Osteocyte (in vitro differentiated cells): ENCODE results near the gene CRYBB2. TPM values are rescaled to one million over a fixed set of nuclear protein-coding genes. Genes with fewer than 3 reads are reported as not detected.
"Not testable (repeated sequence)": the region's sequence is repeated elsewhere in the genome, so short reads cannot be mapped to it uniquely, and the experiment has no call there.

ENCODE experiments used
- DNase-seq: peaks from one replicate; pipeline ENCODE4 v3.0.0; 2021; ENCODE audit warnings: mixed read lengths; ENCODE audit not compliant: unreplicated experiment; ENCODE audit errors: extremely low spot score
- H3K27ac Mint-ChIP-seq: one replicate; pipeline ENCODE4 v1.8.0; 2021; ENCODE audit warnings: mild to moderate bottlenecking, mixed read lengths; ENCODE audit not compliant: unreplicated experiment
- H3K27me3 Mint-ChIP-seq: one replicate; pipeline ENCODE4 v1.8.0; 2021; ENCODE audit warnings: mixed read lengths; ENCODE audit not compliant: unreplicated experiment
- H3K36me3 Mint-ChIP-seq: one replicate; pipeline ENCODE4 v1.8.0; 2021; ENCODE audit warnings: mixed read lengths; ENCODE audit not compliant: unreplicated experiment
- H3K4me1 Mint-ChIP-seq: one replicate; pipeline ENCODE4 v1.8.0; 2021; ENCODE audit warnings: mixed read lengths; ENCODE audit not compliant: unreplicated experiment
- H3K4me3 Mint-ChIP-seq: one replicate; pipeline ENCODE4 v1.8.0; 2021; ENCODE audit warnings: mild to moderate bottlenecking, moderate library complexity, mixed read lengths; ENCODE audit not compliant: unreplicated experiment
- H3K9me3 Mint-ChIP-seq: one replicate; pipeline ENCODE4 v1.8.0; 2021; ENCODE audit warnings: mixed read lengths; ENCODE audit not compliant: unreplicated experiment
- total RNA-seq: library from RNA; stranded (reverse); gene quantifications from 2 replicates; pipeline ENCODE4 v1.2.1, GENCODE V29; 2021
- TF ChIP-seq, protein P1 (sequence below): fragments of 200-600 bp; sonication (generic); IDR thresholded peaks from 2 replicates; pipeline ENCODE4 v1.5.0; 2021; ENCODE audit warnings: antibody characterized with exemption, mild to moderate bottlenecking, moderate library complexity

Gene CRYBB2
- total RNA-seq, 1 donor from 2014 or later: not detected

DNA sequence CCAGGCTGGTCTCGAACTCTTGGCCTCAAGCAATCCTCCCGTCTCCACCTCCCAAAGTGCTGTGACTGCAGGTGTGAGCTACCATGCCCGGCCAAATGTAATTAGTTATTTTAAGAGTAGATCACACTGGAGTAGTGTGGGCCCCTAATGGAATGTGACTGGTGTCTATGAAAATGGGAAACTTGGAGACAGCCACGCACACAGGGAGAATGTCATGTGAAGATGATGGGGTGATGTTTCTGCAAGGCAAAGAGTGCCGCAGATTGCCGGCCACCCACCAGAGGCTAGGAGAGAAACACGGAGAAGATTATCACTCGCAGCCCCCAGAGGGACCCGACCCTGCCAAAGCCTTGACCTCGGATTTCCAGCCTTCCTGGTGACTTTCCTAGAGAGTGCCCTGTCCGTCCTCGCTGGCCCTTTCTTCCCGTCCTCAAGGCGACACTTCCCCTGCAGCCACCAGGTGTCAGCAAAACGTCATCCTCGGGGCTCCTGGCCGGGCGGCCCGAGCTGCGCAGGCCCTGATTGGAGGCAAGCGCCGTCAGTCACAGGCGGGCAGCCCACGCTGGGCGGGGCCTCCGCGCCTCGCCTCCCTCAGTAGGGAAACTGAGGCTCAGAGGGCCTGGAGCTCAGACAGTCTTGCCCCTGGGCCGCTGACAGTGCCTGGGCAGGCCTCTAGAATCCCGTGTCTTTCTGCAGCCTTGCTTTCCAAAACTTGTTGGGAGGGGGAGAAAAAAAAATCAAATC lies 16.3 kb downstream of the CRYBB2 start:
- Mint-ChIP-seq H3K27me3 (peaks cover 24% of the 10 kb centered on the region), H3K4me1 (peaks cover 4% of the 10 kb centered on the region), H3K9me3 (no peaks in the 10 kb centered on the region), H3K36me3 (no peaks in the 10 kb centered on the region), H3K4me3 (no peak overlapping the region), H3K27ac (no peak overlapping the region)
- TF ChIP-seq, protein P1, sequence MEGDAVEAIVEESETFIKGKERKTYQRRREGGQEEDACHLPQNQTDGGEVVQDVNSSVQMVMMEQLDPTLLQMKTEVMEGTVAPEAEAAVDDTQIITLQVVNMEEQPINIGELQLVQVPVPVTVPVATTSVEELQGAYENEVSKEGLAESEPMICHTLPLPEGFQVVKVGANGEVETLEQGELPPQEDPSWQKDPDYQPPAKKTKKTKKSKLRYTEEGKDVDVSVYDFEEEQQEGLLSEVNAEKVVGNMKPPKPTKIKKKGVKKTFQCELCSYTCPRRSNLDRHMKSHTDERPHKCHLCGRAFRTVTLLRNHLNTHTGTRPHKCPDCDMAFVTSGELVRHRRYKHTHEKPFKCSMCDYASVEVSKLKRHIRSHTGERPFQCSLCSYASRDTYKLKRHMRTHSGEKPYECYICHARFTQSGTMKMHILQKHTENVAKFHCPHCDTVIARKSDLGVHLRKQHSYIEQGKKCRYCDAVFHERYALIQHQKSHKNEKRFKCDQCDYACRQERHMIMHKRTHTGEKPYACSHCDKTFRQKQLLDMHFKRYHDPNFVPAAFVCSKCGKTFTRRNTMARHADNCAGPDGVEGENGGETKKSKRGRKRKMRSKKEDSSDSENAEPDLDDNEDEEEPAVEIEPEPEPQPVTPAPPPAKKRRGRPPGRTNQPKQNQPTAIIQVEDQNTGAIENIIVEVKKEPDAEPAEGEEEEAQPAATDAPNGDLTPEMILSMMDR: peak; percentile 71
- DNase-seq: peak; percentile 90

DNA sequence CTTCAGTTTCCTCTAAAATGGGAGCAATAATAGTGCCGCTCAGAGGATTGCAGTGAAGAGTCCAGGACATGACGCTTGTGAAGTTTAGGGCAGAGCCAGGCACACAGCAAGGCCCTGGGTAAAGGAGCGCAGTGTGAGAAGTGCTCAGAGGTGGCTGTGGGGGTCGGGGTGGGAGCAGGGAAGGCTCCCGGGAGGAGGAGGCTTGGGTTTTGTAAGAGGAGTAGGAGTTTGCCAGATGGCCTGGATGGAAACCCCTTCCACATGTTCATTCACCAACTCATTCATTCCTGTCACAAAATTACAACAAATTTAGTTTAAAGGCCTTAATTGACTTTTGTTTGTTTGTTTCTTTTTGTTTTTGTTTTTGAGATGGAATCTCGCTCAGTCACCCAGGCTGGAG lies 17.0 kb downstream of the CRYBB2 start:
- DNase-seq: no peak
- Mint-ChIP-seq H3K36me3 (no peaks in the 10 kb centered on the region), H3K4me1 (peaks cover 4% of the 10 kb centered on the region), H3K9me3 (no peaks in the 10 kb centered on the region), H3K27ac (no peak overlapping the region), H3K27me3 (peaks cover 29% of the 10 kb centered on the region), H3K4me3 (no peak overlapping the region)
- TF ChIP-seq, protein P1: no peak

DNA sequence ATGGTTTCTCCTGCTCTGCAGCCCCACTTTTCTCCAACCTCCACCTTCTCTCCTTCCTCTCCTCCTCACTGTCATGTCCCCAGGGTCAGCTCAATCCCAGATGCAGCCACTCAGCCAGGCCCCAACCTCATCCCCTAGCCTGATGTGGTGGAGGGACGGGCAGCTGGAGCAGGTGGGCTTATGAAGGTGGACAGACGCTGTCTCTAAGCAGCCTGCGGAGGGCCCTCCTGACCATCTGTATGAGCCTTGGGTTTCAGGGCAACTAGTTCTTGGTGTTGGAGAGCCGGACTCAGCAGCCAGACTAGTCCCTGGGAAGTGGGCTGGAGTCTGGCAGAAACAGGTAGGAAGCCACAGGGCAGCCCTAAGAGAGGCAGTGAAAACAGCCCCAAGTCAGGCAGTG lies 18.1 kb downstream of the CRYBB2 start:
- peaks cover 4% of the 10 kb centered on the region for H3K4me1 Mint-ChIP-seq
- H3K27me3 Mint-ChIP-seq: peaks cover 29% of the 10 kb centered on the region
- DNase-seq: no peak
- H3K4me3 Mint-ChIP-seq: no peak overlapping the region
- no peaks in the 10 kb centered on the region for H3K36me3 Mint-ChIP-seq
- H3K27ac Mint-ChIP-seq: no peak overlapping the region
- H3K9me3 Mint-ChIP-seq: no peaks in the 10 kb centered on the region
- TF ChIP-seq, protein P1: no peak

DNA sequence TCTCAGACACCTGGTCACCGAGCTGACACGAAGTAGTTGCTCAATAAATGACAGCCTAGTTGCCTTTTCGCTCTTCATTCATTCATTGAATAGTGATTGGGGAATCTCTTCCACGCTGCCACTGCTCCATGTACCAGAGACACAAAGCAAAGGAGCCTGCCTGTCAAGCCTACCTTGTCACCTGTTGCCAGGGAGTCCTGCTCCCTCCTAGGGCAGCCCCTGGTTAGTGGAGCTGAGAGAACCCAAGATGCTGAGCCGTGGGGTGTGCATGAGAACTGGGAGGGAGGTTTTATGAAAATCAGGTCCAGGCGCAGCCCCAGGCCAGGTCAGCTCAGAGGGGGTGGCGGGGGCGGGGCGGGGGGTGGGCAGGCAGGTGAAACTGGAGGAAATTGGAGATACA lies 18.6 kb downstream of the CRYBB2 start:
- H3K27me3 Mint-ChIP-seq: peaks cover 29% of the 10 kb centered on the region
- not testable (repeated sequence) for DNase-seq

DNA sequence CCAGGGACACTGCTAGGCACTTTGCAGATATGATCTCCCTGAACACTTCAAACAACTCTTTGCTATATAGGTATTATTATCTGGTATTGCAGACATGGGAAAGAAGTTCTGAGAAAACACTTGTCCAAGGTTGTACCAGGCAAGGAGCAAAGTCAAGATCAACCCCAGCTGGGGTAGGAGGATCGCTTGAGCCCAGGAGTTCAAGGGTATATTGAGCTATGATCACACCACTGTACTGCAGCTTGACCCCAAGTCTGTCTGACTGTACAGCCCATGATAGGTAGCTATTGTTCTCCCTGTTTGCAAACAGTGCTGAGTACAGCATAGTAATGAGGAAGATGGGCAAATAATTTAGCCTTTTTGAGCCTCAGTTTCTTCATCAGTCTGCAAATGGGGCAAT lies 35.7 kb downstream of the CRYBB2 start:
- not testable (repeated sequence) for H3K4me3 Mint-ChIP-seq, H3K36me3 Mint-ChIP-seq, H3K27ac Mint-ChIP-seq, H3K27me3 Mint-ChIP-seq, H3K4me1 Mint-ChIP-seq, DNase-seq, H3K9me3 Mint-ChIP-seq

More for the DNA sequence above, 18.6 kb downstream of the CRYBB2 start:
- H3K4me3 Mint-ChIP-seq, H3K9me3 Mint-ChIP-seq, H3K4me1 Mint-ChIP-seq, H3K27ac Mint-ChIP-seq, H3K36me3 Mint-ChIP-seq: not testable (repeated sequence)

DNA sequence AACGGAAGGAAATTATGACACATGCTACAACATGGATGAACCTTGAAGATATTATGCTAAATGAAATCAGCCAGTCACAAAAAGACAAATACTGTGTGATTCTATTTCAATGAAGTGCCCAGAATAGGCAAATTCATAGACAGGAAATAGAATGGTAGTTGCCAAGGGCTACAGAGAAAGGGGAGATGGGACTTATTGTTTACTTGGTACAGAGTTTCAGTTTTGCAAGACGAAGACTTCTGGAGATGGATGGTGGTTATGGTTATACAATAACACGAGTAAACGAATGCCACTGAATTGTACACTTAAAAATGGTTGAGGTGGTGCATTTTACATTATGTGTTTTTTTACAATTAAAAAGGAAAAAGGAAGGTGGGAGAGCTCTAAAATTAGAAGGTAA lies 48.1 kb downstream of the CRYBB2 start:
- H3K4me3 Mint-ChIP-seq, H3K9me3 Mint-ChIP-seq, H3K27me3 Mint-ChIP-seq, DNase-seq, H3K27ac Mint-ChIP-seq, H3K4me1 Mint-ChIP-seq, H3K36me3 Mint-ChIP-seq: not testable (repeated sequence)

DNA sequence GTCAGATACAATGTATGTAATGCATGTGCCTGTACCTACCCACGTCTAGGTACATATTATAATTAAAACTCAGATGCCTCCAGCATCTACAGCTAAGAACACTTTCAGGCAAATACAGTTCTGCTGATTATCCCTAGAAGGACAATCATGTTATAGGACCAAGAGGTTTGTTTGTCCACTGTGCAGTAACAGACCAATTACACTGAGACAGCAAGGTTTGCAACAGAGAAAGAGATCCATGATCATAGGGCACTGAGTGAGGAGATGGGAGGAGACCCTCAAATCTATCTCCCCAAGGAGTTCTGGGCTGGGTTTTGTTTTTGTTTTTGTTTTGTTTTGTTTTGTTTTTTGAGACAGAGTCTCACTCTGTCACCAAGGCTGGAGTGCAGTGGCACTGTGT lies 49.5 kb downstream of the CRYBB2 start:
- not testable (repeated sequence) for H3K36me3 Mint-ChIP-seq, H3K4me1 Mint-ChIP-seq, H3K27me3 Mint-ChIP-seq, H3K27ac Mint-ChIP-seq, H3K4me3 Mint-ChIP-seq, H3K9me3 Mint-ChIP-seq, DNase-seq

DNA sequence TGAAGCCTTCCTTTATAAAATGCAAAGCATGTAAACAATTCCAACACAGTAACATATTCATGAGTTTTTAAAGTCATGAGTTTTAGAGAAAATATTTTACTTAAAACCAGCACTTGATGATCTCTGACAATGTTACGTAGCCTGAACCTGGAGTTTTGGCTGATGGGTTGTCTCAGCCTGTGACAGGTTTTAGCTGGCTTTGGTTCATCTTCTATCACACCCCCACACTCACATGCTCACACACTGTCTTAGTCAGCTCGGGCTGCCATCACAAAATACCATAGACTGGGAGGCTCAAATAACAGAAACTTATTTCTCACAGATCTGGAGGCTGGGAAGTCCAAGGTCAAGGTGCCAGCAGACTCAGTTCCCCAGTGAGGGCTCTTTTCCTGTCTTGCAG lies 50.6 kb downstream of the CRYBB2 start:
- not testable (repeated sequence) for H3K4me1 Mint-ChIP-seq, H3K27ac Mint-ChIP-seq

DNA sequence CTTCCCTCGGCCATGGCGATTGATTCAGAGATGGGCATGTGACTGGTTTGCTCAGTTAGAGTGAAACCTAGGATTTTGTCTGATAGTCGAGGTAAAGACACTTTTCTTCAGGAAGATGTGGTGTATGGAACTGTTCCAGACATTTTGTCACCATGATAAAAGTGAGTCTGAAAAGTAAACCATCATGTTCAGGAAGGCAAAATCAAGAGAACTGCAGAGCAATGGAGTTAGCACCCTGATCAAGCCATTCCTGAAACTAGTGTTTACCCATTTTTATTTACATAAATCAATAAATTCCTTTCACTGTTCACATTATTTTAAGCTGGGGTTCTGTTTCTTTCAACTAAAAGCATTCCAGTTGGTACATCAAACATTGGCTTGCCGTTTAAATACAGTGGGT lies 53.8 kb downstream of the CRYBB2 start:
- H3K36me3 Mint-ChIP-seq, H3K4me3 Mint-ChIP-seq, H3K27ac Mint-ChIP-seq, DNase-seq, H3K9me3 Mint-ChIP-seq, H3K4me1 Mint-ChIP-seq: not testable (repeated sequence)
- H3K27me3 Mint-ChIP-seq: peaks cover 19% of the 10 kb centered on the region

More for the DNA sequence above, 50.6 kb downstream of the CRYBB2 start:
- not testable (repeated sequence) for H3K4me3 Mint-ChIP-seq, H3K36me3 Mint-ChIP-seq, H3K27me3 Mint-ChIP-seq, H3K9me3 Mint-ChIP-seq, DNase-seq

DNA sequence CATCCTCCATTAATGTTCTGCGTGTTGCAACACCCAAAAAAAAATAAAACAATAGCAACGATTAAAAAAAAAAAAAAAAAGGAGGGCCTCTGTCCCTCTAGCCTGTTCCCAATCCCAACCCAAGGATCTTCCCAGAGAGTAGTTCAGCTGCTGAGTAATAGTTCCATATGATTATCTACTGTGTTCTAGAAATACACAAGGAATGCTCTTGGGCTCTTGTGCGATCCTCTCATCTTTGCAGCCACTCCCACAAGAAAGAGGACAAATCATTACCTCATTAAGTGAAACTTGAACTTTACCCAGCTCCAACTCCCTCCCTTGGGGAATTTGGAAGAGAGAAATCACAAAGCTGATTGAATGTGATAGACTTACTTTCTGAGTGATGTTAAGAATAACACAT lies 54.5 kb downstream of the CRYBB2 start:
- peaks cover 21% of the 10 kb centered on the region for H3K27me3 Mint-ChIP-seq
- not testable (repeated sequence) for DNase-seq, H3K4me3 Mint-ChIP-seq, H3K4me1 Mint-ChIP-seq, H3K27ac Mint-ChIP-seq, H3K9me3 Mint-ChIP-seq, H3K36me3 Mint-ChIP-seq
